Measurements from ENCODE around the gene APOD.
"Not testable (repeated sequence)": the region's sequence is repeated elsewhere in the genome, so short reads cannot be mapped to it uniquely, and the experiment has no call there.

GRCh38 chr3:195589796-195590195, 6.1 kb upstream of the APOD start:
- not testable (repeated sequence) for TF ChIP-seq CTCF (conservative IDR thresholded peaks at IDR 0.05; ENCODE audit: low read depth, low read length); RAD21 (IDR thresholded peaks at IDR 0.05; ENCODE audit: low read length); CEBPB (IDR thresholded peaks at IDR 0.05; ENCODE audit: low read depth, low read length)
- TF ChIP-seq, protein P1, sequence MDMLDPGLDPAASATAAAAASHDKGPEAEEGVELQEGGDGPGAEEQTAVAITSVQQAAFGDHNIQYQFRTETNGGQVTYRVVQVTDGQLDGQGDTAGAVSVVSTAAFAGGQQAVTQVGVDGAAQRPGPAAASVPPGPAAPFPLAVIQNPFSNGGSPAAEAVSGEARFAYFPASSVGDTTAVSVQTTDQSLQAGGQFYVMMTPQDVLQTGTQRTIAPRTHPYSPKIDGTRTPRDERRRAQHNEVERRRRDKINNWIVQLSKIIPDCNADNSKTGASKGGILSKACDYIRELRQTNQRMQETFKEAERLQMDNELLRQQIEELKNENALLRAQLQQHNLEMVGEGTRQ (IDR thresholded peaks at IDR 0.05; ENCODE audit: low read depth, low read length), result not testable (repeated sequence)

All from IMR-90 (cell line).